ENCODE data around the gene ACTG2.

DNA sequence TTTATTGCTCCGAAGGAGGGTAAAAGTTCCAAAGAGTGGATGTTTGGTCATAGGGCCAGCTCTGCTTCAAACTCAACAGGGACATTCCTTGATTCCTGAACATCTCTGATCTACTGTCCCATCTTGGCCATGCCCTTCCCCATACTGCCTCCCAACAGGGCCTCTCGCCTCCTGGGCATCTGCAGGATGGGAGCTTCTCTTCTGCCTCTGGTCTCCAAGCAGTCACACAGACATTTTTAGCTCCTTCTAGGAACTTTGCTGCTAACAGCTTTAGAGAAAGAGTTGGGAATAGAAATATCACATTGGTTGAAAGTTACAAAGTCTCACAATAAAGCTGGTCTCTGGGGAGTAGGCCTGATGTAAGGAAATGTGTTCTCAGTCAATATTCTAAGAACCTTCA is 24.5 kb downstream of the ACTG2 start:
- TF ChIP-seq, protein P1, sequence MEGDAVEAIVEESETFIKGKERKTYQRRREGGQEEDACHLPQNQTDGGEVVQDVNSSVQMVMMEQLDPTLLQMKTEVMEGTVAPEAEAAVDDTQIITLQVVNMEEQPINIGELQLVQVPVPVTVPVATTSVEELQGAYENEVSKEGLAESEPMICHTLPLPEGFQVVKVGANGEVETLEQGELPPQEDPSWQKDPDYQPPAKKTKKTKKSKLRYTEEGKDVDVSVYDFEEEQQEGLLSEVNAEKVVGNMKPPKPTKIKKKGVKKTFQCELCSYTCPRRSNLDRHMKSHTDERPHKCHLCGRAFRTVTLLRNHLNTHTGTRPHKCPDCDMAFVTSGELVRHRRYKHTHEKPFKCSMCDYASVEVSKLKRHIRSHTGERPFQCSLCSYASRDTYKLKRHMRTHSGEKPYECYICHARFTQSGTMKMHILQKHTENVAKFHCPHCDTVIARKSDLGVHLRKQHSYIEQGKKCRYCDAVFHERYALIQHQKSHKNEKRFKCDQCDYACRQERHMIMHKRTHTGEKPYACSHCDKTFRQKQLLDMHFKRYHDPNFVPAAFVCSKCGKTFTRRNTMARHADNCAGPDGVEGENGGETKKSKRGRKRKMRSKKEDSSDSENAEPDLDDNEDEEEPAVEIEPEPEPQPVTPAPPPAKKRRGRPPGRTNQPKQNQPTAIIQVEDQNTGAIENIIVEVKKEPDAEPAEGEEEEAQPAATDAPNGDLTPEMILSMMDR (IDR thresholded peaks at IDR 0.05; ENCODE audit: borderline replicate concordance, extremely low read depth, low read length, poor library complexity, severe bottlenecking) = no peak
- no peak for TF ChIP-seq EZH2 (IDR thresholded peaks at IDR 0.05; ENCODE audit: borderline replicate concordance, low read depth, low read length, severe bottlenecking)
